Vagina (tissue), 2 donors: ENCODE measurements around the gene CLCNKA.

Experiments used
- CTCF ChIP-seq, 3 experiments: fragments of 450-650 bp in 2 of 3; fragments of 200-600 bp in 1 of 3; sonication (generic) in 1 of 3; IDR thresholded peaks; one replicate each; pipeline ENCODE4 v1.5.1; 2017 to 2019; ENCODE audit warnings: antibody characterized with exemption in 3 of 3, mild to moderate bottlenecking in 2 of 3, moderate library complexity in 2 of 3
- POLR2A ChIP-seq, 2 donors: fragments of 450-650 bp; IDR thresholded peaks; one replicate each; pipeline ENCODE4 v1.6.1; 2017; ENCODE audit warnings: antibody characterized with exemption in 2 of 2, mild to moderate bottlenecking in 2 of 2, moderate library complexity in 2 of 2

GRCh38 chr1:16066245-16066644 lies 44.4 kb downstream of the CLCNKA start:
- TF ChIP-seq CTCF (IDR thresholded peaks at IDR 0.05), result no peak
- no peak for TF ChIP-seq POLR2A (IDR thresholded peaks at IDR 0.05)
